Fibroblast of lung (primary cell): ENCODE measurements around the gene ADAM15. TPM values are rescaled to one million over a fixed set of nuclear protein-coding genes. Genes with fewer than 3 reads are reported as not detected.

Experiments
- DNase-seq, 2 donors: peaks; one replicate each; pipeline versions ENCODE4 v3.0.0 to v3.0.0-alpha.2; 2010; ENCODE audit warnings: low read depth in 2 of 2
- H2AFZ ChIP-seq: 2 replicates; pipeline ENCODE4 v1.5.1; 2012; ENCODE audit warnings: low read length, control low read depth, inconsistent platforms
- H3K27ac ChIP-seq: 2 replicates; pipeline ENCODE4 v1.5.1; 2011; ENCODE audit warnings: low read length, control low read depth; ENCODE audit not compliant: insufficient read depth
- H3K27me3 ChIP-seq: 2 replicates; pipeline ENCODE4 v1.5.1; 2011; ENCODE audit warnings: mild to moderate bottlenecking, low read length; ENCODE audit not compliant: control insufficient read depth, insufficient read depth
- H3K36me3 ChIP-seq: 2 replicates; pipeline ENCODE4 v1.5.1; 2011; ENCODE audit warnings: low read length; ENCODE audit not compliant: control insufficient read depth, insufficient read depth
- H3K4me1 ChIP-seq: 2 replicates; pipeline ENCODE4 v1.5.1; 2011; ENCODE audit warnings: low read length; ENCODE audit not compliant: control insufficient read depth, insufficient read depth; ENCODE audit errors: extremely low read depth
- H3K4me2 ChIP-seq: 2 replicates; pipeline ENCODE4 v1.5.1; 2011; ENCODE audit warnings: low read length, control low read depth; ENCODE audit not compliant: insufficient read depth; ENCODE audit errors: extremely low read depth
- H3K4me3 ChIP-seq, 4 experiments: fragments of 200-600 bp in 1 of 4; sonication (generic) in 1 of 4; replicated peaks in 1 of 4; 2 replicates each; pipeline ENCODE4 v1.5.1; 2011 to 2016; ENCODE audit warnings: low read length in 4 of 4, low read depth in 3 of 4, mild to moderate bottlenecking in 3 of 4, control low read depth in 2 of 4, inconsistent platforms in 1 of 4, mixed read lengths in 1 of 4; ENCODE audit not compliant: insufficient read depth in 1 of 4; ENCODE audit errors: control extremely low read depth in 1 of 4
- H3K79me2 ChIP-seq: 2 replicates; pipeline ENCODE4 v1.5.1; 2012; ENCODE audit warnings: mild to moderate bottlenecking, low read length, inconsistent platforms; ENCODE audit not compliant: control insufficient read depth, insufficient read depth
- H3K9ac ChIP-seq: 2 replicates; pipeline ENCODE4 v1.5.1; 2011; ENCODE audit warnings: mild to moderate bottlenecking, low read length, control low read depth; ENCODE audit not compliant: insufficient read depth
- H3K9me3 ChIP-seq: 2 replicates; pipeline ENCODE4 v1.5.1; 2012; ENCODE audit warnings: low read depth, low read length; ENCODE audit not compliant: control insufficient read depth, insufficient read depth
- H4K20me1 ChIP-seq: 2 replicates; pipeline ENCODE4 v1.5.1; 2011; ENCODE audit warnings: low read length; ENCODE audit not compliant: control insufficient read depth, insufficient read depth; ENCODE audit errors: extremely low read depth
- EZH2 ChIP-seq: IDR thresholded peaks from 2 replicates; pipeline ENCODE4 v1.5.1; 2012; ENCODE audit warnings: low read length, control low read depth, mild to moderate bottlenecking; ENCODE audit errors: missing control alignments
- polyA plus RNA-seq, 2 donors: library from polyadenylated mRNA; depleted of rRNA in 1 of 2; stranded (reverse) in 1 of 2; unstranded in 1 of 2; fragments of >200 nt; gene quantifications; 2 replicates each; pipeline ENCODE4 v1.2.1, GENCODE V29; 2011 to 2012; ENCODE audit warnings: missing spikeins in 1 of 2
- total RNA-seq: library from RNA; depleted of rRNA; stranded (reverse); fragments of >200 nt; gene quantifications from 2 replicates; pipeline ENCODE4 v1.2.1, GENCODE V29; 2014
- TF ChIP-seq, protein P1 (sequence below), 2 donors: IDR thresholded peaks in 1 of 2; conservative IDR thresholded peaks in 1 of 2; 1 replicate in 1 of 2; 2 replicates in 1 of 2; pipeline ENCODE4 v1.5.1; 2011 to 2012; ENCODE audit warnings: low read length in 2 of 2, control low read depth in 1 of 2, inconsistent platforms in 1 of 2, low read depth in 1 of 2, mild to moderate bottlenecking in 1 of 2

Gene ADAM15
- total and polyA plus RNA-seq, 2 donors (not counting 1 experiment from before 2014, with no cell fraction given) = 19.5 to 58.5 TPM

DNA sequence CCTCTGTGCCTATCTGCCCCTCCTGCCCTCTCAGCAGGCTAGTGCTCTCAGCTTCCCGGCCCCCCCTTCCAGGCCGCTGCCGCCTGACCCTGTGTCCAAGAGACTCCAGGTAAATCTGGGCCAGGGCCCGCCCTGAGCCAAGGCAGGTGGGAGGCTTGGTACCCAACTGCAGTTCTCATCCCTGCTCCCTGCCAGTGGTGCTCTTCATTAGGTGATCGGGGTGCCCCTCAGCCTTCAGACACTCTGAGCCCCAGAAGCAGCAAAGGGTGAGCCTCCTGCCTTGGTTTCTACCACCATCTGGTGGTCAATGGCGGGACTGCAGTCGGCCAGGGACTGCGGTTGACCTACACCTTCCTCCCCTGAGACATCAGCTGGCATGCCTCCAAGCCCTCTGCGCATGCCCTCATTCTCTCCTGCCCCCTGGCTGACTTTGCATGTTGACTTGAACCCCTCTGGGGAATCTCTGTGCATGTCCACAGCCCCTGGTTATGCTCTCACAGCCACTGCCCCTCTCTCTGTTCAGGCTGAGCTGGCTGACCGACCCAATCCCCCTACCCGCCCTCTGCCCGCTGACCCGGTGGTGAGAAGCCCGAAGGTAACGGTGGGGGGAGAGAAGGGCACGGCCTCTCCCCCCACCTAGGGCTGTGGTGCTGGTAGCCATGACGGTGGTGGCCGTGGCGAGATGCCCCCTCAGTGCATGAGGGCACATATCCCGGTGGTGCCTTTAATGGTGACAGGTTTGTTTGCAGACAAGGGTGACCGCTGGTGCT lies 10.4 kb downstream of the ADAM15 start:
- no peaks in the 10 kb centered on the region for H3K27me3 ChIP-seq
- no peak overlapping the region for H3K27ac ChIP-seq
- no peak overlapping the region for H2AFZ ChIP-seq
- no peaks in the 10 kb centered on the region for H3K9me3 ChIP-seq
- H3K4me2 ChIP-seq = no peak overlapping the region
- H3K79me2 ChIP-seq = no peaks in the 10 kb centered on the region
- H3K9ac ChIP-seq = no peak overlapping the region
- H3K4me1 ChIP-seq = peaks cover 10% of the 10 kb centered on the region
- no peak overlapping the region for H3K4me3 ChIP-seq
- no peaks in the 10 kb centered on the region for H4K20me1 ChIP-seq
- peak; percentile 62 to 73 for DNase-seq
- H3K36me3 ChIP-seq = peaks cover 7% of the 10 kb centered on the region
- TF ChIP-seq, protein P1, sequence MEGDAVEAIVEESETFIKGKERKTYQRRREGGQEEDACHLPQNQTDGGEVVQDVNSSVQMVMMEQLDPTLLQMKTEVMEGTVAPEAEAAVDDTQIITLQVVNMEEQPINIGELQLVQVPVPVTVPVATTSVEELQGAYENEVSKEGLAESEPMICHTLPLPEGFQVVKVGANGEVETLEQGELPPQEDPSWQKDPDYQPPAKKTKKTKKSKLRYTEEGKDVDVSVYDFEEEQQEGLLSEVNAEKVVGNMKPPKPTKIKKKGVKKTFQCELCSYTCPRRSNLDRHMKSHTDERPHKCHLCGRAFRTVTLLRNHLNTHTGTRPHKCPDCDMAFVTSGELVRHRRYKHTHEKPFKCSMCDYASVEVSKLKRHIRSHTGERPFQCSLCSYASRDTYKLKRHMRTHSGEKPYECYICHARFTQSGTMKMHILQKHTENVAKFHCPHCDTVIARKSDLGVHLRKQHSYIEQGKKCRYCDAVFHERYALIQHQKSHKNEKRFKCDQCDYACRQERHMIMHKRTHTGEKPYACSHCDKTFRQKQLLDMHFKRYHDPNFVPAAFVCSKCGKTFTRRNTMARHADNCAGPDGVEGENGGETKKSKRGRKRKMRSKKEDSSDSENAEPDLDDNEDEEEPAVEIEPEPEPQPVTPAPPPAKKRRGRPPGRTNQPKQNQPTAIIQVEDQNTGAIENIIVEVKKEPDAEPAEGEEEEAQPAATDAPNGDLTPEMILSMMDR (conservative IDR thresholded peaks at IDR 0.05 in 1 of 2, IDR thresholded peaks at IDR 0.05 in 1 of 2; ENCODE audit: low read depth in 1 of 2, low read length in 2 of 2) = peak; percentile 98 to 99
- no peak for TF ChIP-seq EZH2

DNA sequence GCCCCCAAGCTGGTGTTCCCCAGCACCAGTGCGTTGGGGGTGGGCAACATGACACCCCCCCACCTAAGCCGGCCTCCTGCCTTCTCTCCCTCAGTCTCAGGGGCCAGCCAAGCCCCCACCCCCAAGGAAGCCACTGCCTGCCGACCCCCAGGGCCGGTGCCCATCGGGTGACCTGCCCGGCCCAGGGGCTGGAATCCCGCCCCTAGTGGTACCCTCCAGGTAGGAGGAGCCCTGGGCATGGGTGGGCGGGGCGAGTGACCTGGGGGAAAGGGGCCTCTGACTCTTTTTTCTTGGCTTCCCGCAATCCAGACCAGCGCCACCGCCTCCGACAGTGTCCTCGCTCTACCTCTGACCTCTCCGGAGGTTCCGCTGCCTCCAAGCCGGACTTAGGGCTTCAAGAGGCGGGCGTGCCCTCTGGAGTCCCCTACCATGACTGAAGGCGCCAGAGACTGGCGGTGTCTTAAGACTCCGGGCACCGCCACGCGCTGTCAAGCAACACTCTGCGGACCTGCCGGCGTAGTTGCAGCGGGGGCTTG lies 11.1 kb downstream of the ADAM15 start:
- no peaks in the 10 kb centered on the region for H4K20me1 ChIP-seq
- H3K4me1 ChIP-seq = peaks cover 10% of the 10 kb centered on the region
- no peak overlapping the region for H3K4me3 ChIP-seq
- no peak overlapping the region for H3K27ac ChIP-seq
- no peak for DNase-seq
- H3K79me2 ChIP-seq = no peaks in the 10 kb centered on the region
- no peaks in the 10 kb centered on the region for H3K9me3 ChIP-seq
- H3K36me3 ChIP-seq = peaks cover 7% of the 10 kb centered on the region
- H3K9ac ChIP-seq = no peak overlapping the region
- no peak overlapping the region for H2AFZ ChIP-seq
- no peak for TF ChIP-seq EZH2
- TF ChIP-seq, protein P1 (conservative IDR thresholded peaks at IDR 0.05 in 1 of 2, IDR thresholded peaks at IDR 0.05 in 1 of 2; ENCODE audit: low read depth in 1 of 2, low read length in 2 of 2) = no peak
- H3K27me3 ChIP-seq = no peaks in the 10 kb centered on the region
- no peak overlapping the region for H3K4me2 ChIP-seq

DNA sequence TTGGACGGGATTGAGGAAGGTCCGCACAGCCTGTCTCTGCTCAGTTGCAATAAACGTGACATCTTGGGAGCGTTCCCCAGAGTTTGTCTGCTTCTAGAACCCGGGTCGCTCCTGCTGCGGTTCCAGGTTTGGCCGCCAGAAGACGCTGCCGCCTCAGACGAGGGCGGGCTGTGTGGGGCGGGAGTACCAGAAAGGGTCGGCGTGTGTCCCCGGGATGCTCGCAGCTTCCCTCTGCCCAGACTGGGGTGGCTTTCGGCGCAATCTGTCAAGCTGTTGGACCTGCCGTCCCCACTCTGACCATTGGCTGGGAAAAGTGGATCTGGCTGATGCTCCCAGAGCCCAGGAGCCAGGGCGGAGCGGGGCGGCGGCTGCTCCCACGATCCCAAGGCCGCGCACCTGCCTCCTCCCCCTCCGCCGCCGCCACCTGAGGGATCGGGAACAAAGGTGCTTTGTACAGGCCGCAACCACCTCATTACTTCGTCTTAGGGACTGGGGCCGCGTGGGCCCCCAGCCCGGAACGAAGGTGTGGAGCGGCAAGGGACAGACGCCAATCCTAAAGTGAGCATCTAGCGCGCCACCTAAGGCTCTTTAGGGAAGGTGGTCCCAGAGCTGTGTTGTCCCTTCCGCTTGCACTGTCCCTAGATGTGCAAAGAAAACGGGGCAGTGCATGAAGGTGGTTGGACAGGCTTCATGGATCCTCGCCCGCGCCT lies 11.7 kb downstream of the ADAM15 start:
- peak overlapping the region; percentile 64 to 92 (median 87) for H3K4me3 ChIP-seq
- peak overlapping the region; percentile 88 for H3K4me2 ChIP-seq
- no peak overlapping the region for H2AFZ ChIP-seq

More for the DNA sequence above, 11.7 kb downstream of the ADAM15 start:
- Histone ChIP-seq H3K4me1 (peaks cover 10% of the 10 kb centered on the region), H3K9ac (no peak overlapping the region), H4K20me1 (no peaks in the 10 kb centered on the region), H3K36me3 (peaks cover 6% of the 10 kb centered on the region), H3K9me3 (no peaks in the 10 kb centered on the region), H3K27me3 (no peaks in the 10 kb centered on the region), H3K27ac (no peak overlapping the region), H3K79me2 (no peaks in the 10 kb centered on the region)
- TF ChIP-seq, protein P1 (conservative IDR thresholded peaks at IDR 0.05 in 1 of 2, IDR thresholded peaks at IDR 0.05 in 1 of 2; ENCODE audit: low read depth in 1 of 2, low read length in 2 of 2) = peak; percentile 57 to 84
- TF ChIP-seq EZH2 = no peak
- peak; percentile 25 to 44 for DNase-seq
